ENCODE data around the gene JTB.

DNA sequence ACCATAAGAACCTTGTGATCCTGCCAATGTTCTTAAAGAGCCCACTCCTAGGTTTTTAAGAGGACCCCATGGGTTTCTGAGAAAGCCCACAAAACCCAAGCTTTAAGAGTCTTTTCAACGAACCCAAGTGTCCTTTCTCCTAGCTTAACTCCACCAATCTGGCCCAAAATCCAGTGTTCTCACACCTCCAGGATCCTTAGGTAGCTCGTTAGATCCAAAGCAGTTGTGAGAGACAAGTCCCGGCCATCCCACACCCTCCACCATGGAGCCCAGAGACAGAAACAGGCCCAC is 32.7 kb downstream of the JTB start:
- TF ChIP-seq EZH2phosphoT487 (IDR thresholded peaks at IDR 0.05; ENCODE audit: insufficient read depth, low read depth) (no peak), EZH2 (IDR thresholded peaks at IDR 0.05; ENCODE audit: insufficient read depth, poor library complexity, severe bottlenecking) (no peak)

Measured in GM23248 (cell line).